ENCODE results near the gene TANGO6. TPM values are rescaled to one million over a fixed set of nuclear protein-coding genes. Genes with fewer than 3 reads are reported as not detected.

Gene TANGO6
- total and polyA plus RNA-seq, 2 of the 8 experiments (the other 6 are each of a cell fraction or from before 2014, with no cell fraction given) = 5.0 to 19.5 TPM

DNA sequence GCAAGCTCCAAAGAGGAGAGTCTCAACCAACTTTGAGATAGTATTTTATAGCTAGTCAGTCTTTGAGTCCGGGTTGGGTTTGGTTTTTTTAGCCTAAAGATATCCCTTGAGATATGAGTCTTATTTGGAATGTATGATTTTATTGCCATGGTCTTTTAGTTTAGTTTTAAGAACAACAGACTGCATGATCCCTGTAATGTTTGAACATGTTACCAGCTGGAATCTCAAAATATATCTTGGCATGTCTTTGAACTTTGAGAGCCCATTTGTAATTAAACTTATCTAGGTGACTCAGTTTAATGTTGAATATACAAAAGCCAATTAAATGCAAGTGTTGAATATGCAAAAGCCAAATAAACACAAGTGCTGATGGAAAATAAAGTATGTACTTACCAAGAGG lies 100.6 kb downstream of the TANGO6 start (continued):
- TF ChIP-seq, protein P1, sequence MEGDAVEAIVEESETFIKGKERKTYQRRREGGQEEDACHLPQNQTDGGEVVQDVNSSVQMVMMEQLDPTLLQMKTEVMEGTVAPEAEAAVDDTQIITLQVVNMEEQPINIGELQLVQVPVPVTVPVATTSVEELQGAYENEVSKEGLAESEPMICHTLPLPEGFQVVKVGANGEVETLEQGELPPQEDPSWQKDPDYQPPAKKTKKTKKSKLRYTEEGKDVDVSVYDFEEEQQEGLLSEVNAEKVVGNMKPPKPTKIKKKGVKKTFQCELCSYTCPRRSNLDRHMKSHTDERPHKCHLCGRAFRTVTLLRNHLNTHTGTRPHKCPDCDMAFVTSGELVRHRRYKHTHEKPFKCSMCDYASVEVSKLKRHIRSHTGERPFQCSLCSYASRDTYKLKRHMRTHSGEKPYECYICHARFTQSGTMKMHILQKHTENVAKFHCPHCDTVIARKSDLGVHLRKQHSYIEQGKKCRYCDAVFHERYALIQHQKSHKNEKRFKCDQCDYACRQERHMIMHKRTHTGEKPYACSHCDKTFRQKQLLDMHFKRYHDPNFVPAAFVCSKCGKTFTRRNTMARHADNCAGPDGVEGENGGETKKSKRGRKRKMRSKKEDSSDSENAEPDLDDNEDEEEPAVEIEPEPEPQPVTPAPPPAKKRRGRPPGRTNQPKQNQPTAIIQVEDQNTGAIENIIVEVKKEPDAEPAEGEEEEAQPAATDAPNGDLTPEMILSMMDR (IDR thresholded peaks at IDR 0.05; ENCODE audit: control extremely low read depth in 1 of 3, insufficient read depth in 1 of 3, low read depth in 1 of 3, low read length in 3 of 3) = no peak
